HG03045 (cell line): Measurements from ENCODE around the gene RGSL1.
"Not testable (repeated sequence)": the region's sequence is repeated elsewhere in the genome, so short reads cannot be mapped to it uniquely, and the experiment has no call there.

Experiments used
- ATAC-seq: cut with Tn5 transposase; IDR thresholded peaks from one replicate; pipeline ENCODE4 v1.9.1; 2021; ENCODE audit warnings: mild to moderate bottlenecking, moderate library complexity; ENCODE audit not compliant: unreplicated experiment

Gene RGSL1

GRCh38 chr1:182446033-182446669 is 3.8 kb upstream of the RGSL1 start:
- no peak for ATAC-seq

GRCh38 chr1:182447124-182447523 is 2.8 kb upstream of the RGSL1 start:
- not testable (repeated sequence) for ATAC-seq

DNA sequence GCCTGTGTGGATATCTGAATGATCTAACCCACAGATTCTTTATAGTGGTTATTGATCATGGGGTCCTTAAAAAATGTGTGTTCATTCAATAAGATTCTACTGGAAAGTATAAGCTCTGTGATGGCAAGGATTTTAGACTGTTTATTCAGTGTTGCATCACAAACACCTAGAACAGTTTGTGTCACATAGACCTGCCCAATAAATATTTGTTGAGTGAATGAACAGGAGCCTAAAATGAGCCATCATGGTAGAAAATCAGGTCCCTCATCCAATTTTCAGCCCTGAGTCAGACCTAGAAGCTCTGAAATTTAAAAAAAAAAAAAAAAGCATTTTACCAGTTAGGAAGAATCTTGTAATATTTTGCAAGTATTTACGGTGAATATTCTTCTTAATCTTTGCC is 2.3 kb upstream of the RGSL1 start:
- no peak for ATAC-seq

DNA sequence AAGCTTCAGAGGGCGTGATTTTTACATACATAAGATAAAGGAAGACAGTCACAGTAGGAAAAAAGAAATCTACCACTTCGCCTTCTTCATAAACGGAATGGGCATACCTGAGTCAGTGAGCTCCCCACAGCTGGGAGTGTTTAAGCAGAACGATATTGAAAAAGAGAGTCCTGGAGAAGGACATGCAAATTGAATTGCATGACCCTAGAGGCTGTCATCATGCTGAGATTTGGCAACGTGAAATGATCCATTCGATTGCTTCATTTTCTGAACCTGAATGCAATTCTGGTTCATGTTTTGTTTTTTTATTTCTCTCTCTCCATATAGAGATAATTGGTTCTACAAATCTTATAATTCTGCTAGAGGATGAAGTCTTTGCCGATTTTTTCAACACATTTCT is 3.7 kb downstream of the RGSL1 start:
- no peak for ATAC-seq

GRCh38 chr1:182457844-182458243 is 7.9 kb downstream of the RGSL1 start:
- ATAC-seq = no peak

- ATAC-seq = no peak
Observed at GRCh38 chr1:182459949-182460348, 10.0 kb downstream of the RGSL1 start.

DNA sequence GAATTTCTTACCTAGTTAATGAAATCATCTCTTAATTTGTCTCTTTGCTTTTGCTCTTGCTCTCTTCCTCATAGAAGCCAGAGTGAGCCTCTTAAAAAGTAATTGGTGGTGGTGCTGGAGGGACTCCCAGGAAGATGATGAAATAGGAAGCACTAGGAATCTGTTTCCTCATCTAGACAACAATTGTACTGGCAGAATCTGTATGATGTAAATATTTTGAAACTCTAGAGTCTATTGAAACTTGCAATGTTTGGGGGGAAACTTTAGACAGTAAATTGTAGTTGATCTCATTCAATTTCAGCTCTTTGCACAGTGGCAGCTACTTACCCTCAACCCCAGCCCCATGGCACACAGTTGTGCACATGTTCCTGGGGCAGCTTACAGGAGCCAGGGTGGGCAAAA is 10.6 kb downstream of the RGSL1 start:
- no peak for ATAC-seq

GRCh38 chr1:182473556-182473955 is 23.6 kb downstream of the RGSL1 start:
- no peak for ATAC-seq

GRCh38 chr1:182476625-182477024 is 26.7 kb downstream of the RGSL1 start:
- no peak for ATAC-seq

- no peak for ATAC-seq
Observed at GRCh38 chr1:182478238-182478637, 28.3 kb downstream of the RGSL1 start.

GRCh38 chr1:182484067-182484466 is 34.1 kb downstream of the RGSL1 start:
- ATAC-seq = no peak

DNA sequence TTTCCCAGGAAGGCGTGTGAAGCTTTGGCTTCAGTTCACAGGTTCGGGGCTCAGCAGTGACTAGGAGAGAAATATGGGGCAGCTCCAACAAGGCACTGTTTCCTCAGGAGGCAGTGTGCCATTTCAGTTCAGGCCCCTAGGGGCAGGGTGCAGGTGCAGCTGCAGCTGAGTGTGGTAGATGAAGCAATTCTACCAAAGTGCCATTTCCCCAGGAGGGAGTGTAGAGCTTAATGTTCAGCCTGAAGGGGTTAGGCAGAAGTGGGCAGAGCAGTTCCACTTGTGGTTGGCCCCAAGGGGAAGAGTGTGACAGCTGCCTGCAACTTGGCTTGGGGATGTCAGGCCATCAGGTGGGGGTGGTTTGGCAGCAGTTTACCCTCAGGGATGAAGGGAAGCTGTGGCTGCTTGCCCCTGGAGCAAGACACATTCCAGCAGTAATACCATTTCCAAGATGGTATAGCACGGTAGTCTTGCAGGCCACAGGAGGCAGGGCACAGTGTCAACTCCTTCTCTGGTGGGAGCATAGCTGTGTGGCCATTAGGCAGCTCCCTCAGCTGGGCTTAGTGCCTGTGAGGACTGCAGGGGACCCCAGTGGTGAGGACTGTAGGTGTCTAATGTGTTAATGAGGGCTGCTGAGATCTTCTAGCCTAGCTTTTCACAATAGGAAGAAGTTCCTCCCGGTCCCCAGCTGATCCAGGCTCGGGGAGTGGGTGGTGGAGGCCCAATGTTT is 34.7 kb downstream of the RGSL1 start:
- peak; percentile 74 for ATAC-seq

- no peak for ATAC-seq
Observed at GRCh38 chr1:182485861-182486260, 35.9 kb downstream of the RGSL1 start.

GRCh38 chr1:182488803-182489202 is 38.9 kb downstream of the RGSL1 start:
- no peak for ATAC-seq

DNA sequence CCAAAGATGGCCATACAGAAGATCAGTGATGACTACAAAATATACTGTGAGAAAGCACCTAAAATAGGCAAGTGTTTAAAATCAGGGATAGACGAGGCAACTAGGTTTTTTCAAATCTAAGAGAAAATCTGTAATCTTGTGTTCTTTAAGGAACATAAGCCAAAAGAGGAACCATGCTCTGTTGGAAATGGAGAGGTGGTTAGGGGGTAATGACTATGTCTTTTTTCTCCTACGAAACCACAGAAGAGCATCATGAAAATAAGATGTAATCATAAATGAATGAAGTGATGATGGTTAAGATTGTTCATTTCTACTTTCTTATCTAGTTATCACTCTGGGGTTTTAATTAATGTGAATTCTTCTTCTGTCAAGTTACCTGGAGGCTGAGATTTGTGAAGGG is 43.1 kb downstream of the RGSL1 start:
- ATAC-seq = no peak

GRCh38 chr1:182495002-182495401 is 45.1 kb downstream of the RGSL1 start:
- no peak for ATAC-seq

GRCh38 chr1:182495693-182496092 is 45.7 kb downstream of the RGSL1 start:
- no peak for ATAC-seq

- no peak for ATAC-seq
Observed at GRCh38 chr1:182507685-182508084, 57.7 kb downstream of the RGSL1 start.

- no peak for ATAC-seq
Observed at GRCh38 chr1:182515556-182515955, 65.6 kb downstream of the RGSL1 start.

GRCh38 chr1:182520736-182521135 is 70.8 kb downstream of the RGSL1 start:
- ATAC-seq = no peak

DNA sequence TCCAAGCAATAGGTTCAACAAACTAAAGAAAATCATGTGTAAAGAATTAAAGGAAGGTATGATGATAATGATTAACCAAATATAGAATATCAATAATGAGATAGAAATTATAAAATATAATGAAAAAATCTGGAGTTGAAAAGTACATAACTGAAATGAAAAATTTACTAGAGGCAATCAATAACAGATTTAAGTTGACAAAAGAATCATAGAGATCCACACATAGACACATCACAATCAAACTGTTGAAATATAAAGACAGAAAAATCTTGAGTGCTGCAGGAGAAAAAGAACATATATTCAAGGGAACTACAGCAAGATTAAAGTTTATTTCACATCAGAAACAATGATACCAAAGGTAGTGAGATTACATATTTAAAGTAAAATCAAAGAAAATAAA is 75.4 kb downstream of the RGSL1 start:
- no peak for ATAC-seq

DNA sequence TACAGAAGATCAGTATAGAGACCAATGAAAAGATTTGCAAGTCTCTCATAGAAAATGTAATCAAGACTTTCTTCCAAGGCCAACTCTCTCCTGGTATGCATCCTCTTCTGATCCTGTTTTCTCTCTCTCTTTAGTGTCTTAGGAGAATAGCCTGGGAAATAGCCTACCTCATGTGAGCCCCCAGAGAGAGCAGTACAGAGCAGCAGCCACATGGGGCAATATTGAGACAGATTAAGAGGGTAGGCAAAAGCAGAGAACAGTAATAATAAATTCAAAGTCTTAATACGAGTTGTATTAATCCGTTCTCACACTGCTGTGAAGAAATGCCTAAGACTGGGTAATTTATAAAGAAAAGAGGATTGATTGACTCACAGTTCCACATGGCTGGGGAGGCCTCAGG is 77.7 kb downstream of the RGSL1 start:
- ATAC-seq = no peak

DNA sequence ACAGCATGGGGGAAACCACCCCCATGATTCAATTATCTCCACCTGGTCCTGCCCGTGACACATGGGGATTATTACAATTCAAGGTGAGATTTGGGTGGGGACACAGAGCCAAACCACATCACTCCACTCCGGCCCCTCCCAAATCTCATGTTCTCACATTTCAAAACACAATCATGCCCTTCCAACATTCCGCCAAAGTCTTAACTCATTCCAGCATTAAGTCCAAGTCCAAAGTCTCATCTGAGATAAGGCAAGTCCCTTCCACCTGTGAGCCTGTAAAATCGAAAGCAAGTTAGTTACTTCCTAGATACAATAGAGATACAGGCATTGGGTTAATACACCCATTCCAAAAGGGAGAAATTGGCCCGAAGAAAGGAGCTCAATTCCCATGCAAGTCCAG is 78.3 kb downstream of the RGSL1 start:
- not testable (repeated sequence) for ATAC-seq
